ENCODE data around the gene CD151. TPM values are rescaled to one million over a fixed set of nuclear protein-coding genes. Genes with fewer than 3 reads are reported as not detected.

The CD151 gene
- total RNA-seq, 6 experiments from 2014 or later, result 719 to 1,001 (median 755) TPM

GRCh38 chr11:801097-801780 is 31.5 kb upstream of the CD151 start:
- Mint-ChIP-seq H3K9me3 (no peaks in the 10 kb centered on the region), H3K27ac (no peak overlapping the region), H3K27me3 (ENCODE audit: insufficient read depth) (peaks cover 2% of the 10 kb centered on the region; the same call in 1 of the 2 replicates), H3K4me1 (ENCODE audit: low read depth) (peaks cover 15% of the 10 kb centered on the region), H3K4me3 (no peak overlapping the region), H3K36me3 (ENCODE audit: low read depth) (no peaks in the 10 kb centered on the region)
- DNase-seq, result no peak
- TF ChIP-seq CTCF (IDR thresholded peaks at IDR 0.05), result no peak

- no peak overlapping the region for H3K4me3 Mint-ChIP-seq
- no peaks in the 10 kb centered on the region for H3K36me3 Mint-ChIP-seq (ENCODE audit: low read depth)
- no peak overlapping the region for H3K27ac Mint-ChIP-seq
- peaks cover 2% of the 10 kb centered on the region; the same call in 1 of the 2 replicates for H3K27me3 Mint-ChIP-seq (ENCODE audit: insufficient read depth)
- DNase-seq, result no peak
- no peaks in the 10 kb centered on the region for H3K9me3 Mint-ChIP-seq
- peaks cover 6% of the 10 kb centered on the region; the same call in 1 of the 2 replicates for H3K4me1 Mint-ChIP-seq (ENCODE audit: low read depth)
- TF ChIP-seq CTCF (IDR thresholded peaks at IDR 0.05), result no peak
These were observed 30.6 kb upstream of the CD151 start for GRCh38 chr11:802018-802617.

- H3K27me3 Mint-ChIP-seq (ENCODE audit: insufficient read depth), result peaks cover 2% of the 10 kb centered on the region; the same call in 1 of the 2 replicates
- no peak overlapping the region; the same call in 1 of the 2 replicates for H3K4me3 Mint-ChIP-seq
- DNase-seq, result no peak
- H3K27ac Mint-ChIP-seq, result no peak overlapping the region
- no peak for TF ChIP-seq CTCF (IDR thresholded peaks at IDR 0.05)
- peaks cover 10% of the 10 kb centered on the region for H3K4me1 Mint-ChIP-seq (ENCODE audit: low read depth)
- H3K36me3 Mint-ChIP-seq (ENCODE audit: low read depth), result no peaks in the 10 kb centered on the region; the same call in 1 of the 2 replicates
- no peaks in the 10 kb centered on the region for H3K9me3 Mint-ChIP-seq
These were observed 29.9 kb upstream of the CD151 start for GRCh38 chr11:802693-803466.

GRCh38 chr11:803467-803742 is 29.3 kb upstream of the CD151 start:
- no peaks in the 10 kb centered on the region for H3K9me3 Mint-ChIP-seq
- peaks cover 2% of the 10 kb centered on the region; the same call in 1 of the 2 replicates for H3K27me3 Mint-ChIP-seq (ENCODE audit: insufficient read depth)
- H3K36me3 Mint-ChIP-seq (ENCODE audit: low read depth), result no peaks in the 10 kb centered on the region; the same call in 1 of the 2 replicates
- no peak for DNase-seq
- H3K4me1 Mint-ChIP-seq (ENCODE audit: low read depth), result peaks cover 12% of the 10 kb centered on the region
- H3K27ac Mint-ChIP-seq, result no peak overlapping the region
- H3K4me3 Mint-ChIP-seq, result peak overlapping the region; percentile 85; the same call in 1 of the 2 replicates
- no peak for TF ChIP-seq CTCF (IDR thresholded peaks at IDR 0.05)

- Mint-ChIP-seq H3K9me3 (no peaks in the 10 kb centered on the region), H3K4me3 (peak overlapping the region; percentile 85), H3K36me3 (ENCODE audit: low read depth) (peaks cover 2% of the 10 kb centered on the region), H3K27me3 (ENCODE audit: insufficient read depth) (peaks cover 2% of the 10 kb centered on the region; the same call in 1 of the 2 replicates), H3K4me1 (ENCODE audit: low read depth) (peaks cover 16% of the 10 kb centered on the region), H3K27ac (0 out of 2 replicates have a peak overlapping the region, but pooled peaks have one; percentile 52)
- TF ChIP-seq CTCF (IDR thresholded peaks at IDR 0.05), result no peak
- no peak for DNase-seq
These were observed 28.8 kb upstream of the CD151 start for GRCh38 chr11:803770-804598.

Data from HFFc6 (cell line).